RWPE1 (cell line): ENCODE data around the gene EDEM1.
A peak's percentile ranks its signal among the peaks of the same experiment; 100 is the strongest.

Experiments used
- CTCF ChIA-PET: fragments of 350-600 bp; sonication (Branson Sonifier 250); formaldehyde crosslinking; extraction: SDS; loops from one replicate; lab custom pipeline; 2021; lab: Yijun Ruan, JAX
- POLR2A ChIA-PET: fragments of 400-600 bp; formaldehyde crosslinking; extraction: SDS; loops from one replicate; lab custom pipeline; 2020; ENCODE audit warnings: antibody characterized with exemption; ENCODE audit not compliant: low non-redundant PET; lab: Yijun Ruan, JAX
- DNase-seq: peaks from one replicate; pipeline ENCODE4 v3.0.0; 2012; ENCODE audit warnings: low spot score
- H3K27ac ChIP-seq: fragments of 450-650 bp; 2 replicates; pipeline ENCODE4 v1.5.1; 2017
- TF ChIP-seq, protein P1 (sequence below): fragments of 450-650 bp; conservative IDR thresholded peaks from 2 replicates; pipeline ENCODE4 v1.5.1; 2017; ENCODE audit warnings: low read depth, mild to moderate bottlenecking

The EDEM1 gene

DNA sequence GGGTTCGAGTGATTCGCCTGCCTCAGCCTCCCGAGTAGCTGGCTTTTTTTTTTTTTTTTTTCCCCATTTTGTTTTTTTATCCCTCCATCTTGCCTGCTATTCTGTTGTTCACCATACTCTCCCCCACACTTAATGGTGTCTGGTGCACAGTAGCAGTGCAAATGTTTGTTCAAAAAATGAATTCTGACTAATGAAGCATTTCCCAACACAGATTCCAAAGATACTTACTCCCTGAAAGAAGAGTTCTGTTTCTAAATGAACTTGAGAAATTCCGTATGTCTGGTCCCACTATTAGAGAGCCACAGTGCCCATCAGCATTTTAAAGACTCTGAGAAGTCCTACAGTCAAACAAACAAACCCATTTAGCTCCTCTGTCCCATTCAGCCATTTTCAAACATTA, 9.5 kb downstream of the EDEM1 start:
- ChIA-PET CTCF (interaction anchor here (0.6 kb wide), 2 partner anchors 97 to 115 kb away, joined by 4 to 8 read pairs; no protein-coding TSS in a partner anchor), POLR2A (interaction anchor here (0.6 to 1.1 kb wide), 2 partner anchors 74 to 1671 kb away, joined by 3 read pairs; no protein-coding TSS in a partner anchor)
- H3K27ac ChIP-seq, result peak overlapping the region; percentile 100
- TF ChIP-seq, protein P1, sequence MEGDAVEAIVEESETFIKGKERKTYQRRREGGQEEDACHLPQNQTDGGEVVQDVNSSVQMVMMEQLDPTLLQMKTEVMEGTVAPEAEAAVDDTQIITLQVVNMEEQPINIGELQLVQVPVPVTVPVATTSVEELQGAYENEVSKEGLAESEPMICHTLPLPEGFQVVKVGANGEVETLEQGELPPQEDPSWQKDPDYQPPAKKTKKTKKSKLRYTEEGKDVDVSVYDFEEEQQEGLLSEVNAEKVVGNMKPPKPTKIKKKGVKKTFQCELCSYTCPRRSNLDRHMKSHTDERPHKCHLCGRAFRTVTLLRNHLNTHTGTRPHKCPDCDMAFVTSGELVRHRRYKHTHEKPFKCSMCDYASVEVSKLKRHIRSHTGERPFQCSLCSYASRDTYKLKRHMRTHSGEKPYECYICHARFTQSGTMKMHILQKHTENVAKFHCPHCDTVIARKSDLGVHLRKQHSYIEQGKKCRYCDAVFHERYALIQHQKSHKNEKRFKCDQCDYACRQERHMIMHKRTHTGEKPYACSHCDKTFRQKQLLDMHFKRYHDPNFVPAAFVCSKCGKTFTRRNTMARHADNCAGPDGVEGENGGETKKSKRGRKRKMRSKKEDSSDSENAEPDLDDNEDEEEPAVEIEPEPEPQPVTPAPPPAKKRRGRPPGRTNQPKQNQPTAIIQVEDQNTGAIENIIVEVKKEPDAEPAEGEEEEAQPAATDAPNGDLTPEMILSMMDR, result no peak
- DNase-seq, result peak; percentile 30

DNA sequence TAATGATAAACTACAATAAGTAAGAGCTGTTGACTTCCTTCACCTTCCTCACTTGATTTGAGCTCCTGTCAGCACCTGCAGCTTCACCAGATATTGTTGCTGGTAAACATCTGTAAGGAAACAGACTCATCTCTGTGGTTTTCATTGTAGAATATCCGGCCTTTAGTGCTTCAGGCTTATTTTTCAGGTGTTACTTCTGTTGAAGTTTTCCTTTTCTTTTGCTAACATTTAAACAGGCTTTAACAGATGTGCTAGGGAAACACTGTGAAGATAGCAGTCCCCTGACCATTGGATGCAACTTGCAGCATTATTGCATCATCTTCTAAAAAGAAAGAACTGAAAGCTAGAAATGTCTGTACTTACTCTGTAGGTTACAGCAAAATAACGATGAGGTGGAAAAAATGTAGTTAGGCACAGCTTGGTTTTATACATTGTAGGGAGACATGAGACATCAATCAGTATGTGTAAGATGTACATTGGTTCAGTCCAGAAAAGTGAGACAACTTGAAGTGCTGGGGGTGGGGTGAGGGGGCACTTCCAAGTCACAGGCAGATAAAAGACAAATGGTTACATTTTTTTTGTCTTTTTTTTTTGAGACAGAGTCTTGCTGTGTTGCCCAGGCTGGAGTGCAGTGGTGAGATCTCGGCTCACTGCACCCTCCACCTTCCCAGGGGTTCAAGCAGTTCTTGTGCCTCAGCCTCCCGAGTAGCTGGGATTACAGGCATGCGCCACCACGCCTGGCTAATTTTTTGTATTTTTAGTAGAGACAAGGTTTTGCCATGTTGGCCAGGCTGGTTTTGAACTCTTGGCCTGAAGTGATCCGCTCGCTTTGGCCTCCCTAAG, 10.2 kb downstream of the EDEM1 start:
- peak; percentile 5 for DNase-seq
- ChIA-PET CTCF (no interaction called here), POLR2A (interaction anchor here (1.1 kb wide), 1 partner anchor 75 kb away, joined by 3 read pairs; no protein-coding TSS in a partner anchor)
- peak overlapping the region; percentile 100 for H3K27ac ChIP-seq
- TF ChIP-seq, protein P1, result no peak

DNA sequence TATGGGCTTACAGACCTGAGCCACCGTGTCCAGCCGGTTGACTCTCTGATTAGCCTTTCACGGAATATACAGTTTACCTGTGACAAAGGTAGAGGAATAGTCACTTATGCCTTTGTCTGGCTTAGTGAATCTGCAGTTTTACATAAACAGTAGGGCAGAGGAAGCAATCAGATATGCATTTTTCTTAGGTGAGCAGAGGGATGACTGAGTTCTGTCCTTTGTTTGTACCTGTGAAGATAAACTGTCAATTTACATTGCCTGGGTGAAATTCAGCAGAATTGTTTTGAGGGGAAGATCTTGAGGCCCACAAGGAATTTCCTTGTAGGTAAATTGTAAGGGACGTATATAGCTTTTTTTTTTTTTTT, 10.8 kb downstream of the EDEM1 start:
- CTCF ChIA-PET, result no interaction called here
- POLR2A ChIA-PET, result no interaction called here
- peak overlapping the region; percentile 100 for H3K27ac ChIP-seq
- DNase-seq, result no peak
- TF ChIP-seq, protein P1, result no peak

DNA sequence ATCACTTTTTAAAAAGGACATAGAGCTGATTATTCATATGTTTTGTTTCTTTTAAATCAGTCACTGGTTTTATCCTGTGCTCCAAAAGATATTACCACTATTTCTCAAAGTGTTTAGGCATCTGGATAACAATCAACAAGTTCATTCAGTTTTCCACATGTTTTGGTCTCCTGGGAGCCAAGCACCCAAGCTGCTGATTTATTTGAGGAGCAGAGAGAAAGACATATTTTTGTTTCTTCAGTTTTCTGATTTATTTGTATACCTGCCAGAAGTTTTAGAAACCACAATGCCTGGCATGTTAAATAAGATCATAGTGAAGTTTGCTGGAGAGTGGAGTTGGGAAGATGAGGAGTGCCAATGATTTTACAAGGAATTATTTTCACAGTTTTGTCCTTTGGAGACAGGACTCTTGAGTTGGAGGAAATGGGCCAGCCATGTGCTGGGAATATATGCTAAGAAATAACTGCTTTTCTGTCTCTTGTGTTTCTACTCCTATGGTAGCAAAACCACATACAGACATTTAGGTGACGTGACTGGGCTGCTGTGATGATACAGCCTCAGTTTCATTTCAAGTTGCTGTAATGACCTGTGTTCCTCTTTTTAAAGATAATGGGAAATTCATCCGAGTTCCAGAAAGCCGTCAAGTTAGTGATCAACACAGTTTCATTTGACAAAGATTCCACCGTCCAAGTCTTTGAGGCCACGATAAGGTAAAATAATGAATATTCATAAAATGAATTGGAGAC, 11.7 kb downstream of the EDEM1 start:
- DNase-seq, result no peak
- CTCF ChIA-PET, result no interaction called here

DNA sequence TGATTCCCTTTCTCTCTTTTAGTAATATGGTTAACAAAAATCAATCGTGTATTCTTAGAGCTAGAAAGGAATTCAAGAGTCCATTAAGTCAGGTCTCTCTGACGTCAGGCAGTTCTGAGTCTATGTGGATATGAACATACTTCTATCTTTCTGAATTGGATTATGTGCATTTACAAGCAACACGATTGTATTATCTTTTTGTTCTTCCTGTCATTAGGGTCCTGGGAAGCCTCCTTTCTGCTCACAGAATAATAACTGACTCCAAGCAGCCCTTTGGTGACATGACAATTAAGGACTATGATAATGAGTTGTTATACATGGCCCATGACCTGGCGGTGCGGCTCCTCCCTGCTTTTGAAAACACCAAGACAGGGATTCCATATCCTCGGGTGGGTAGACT, 14.0 kb downstream of the EDEM1 start:
- no peak for DNase-seq
- ChIA-PET CTCF (no interaction called here), POLR2A (no interaction called here)
- H3K27ac ChIP-seq, result no peak overlapping the region
- TF ChIP-seq, protein P1, result no peak

More for the DNA sequence above, 11.7 kb downstream of the EDEM1 start:
- TF ChIP-seq, protein P1, result no peak
- no peak overlapping the region for H3K27ac ChIP-seq
- POLR2A ChIA-PET, result no interaction called here

DNA sequence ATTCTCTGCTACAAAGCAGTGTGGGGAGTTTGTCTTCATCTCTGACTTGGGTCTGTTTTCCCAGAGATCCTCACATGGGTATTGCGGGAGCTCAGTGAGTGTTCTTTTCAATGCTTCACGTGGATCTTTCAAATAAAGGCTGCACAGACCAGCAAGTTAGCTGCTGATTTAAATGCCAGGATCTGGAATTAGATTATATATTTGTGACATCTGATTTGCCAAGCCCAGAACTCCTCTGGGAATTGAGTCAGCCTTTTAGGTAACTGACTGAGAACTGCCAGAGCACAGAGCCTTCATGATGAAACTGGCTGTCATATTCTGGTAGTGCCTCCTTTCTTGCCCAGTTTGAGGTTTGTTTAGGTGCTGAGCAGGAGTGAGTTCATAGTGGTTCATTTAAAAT, 14.7 kb downstream of the EDEM1 start:
- ChIA-PET CTCF (no interaction called here), POLR2A (no interaction called here)

More for the DNA sequence above, 14.7 kb downstream of the EDEM1 start:
- TF ChIP-seq, protein P1, result no peak
- H3K27ac ChIP-seq, result no peak overlapping the region
- no peak for DNase-seq
